HEK293T (cell line): ENCODE results near the gene CWF19L2.

Source experiments
- CTCF ChIA-PET: fragments of 350-600 bp; formaldehyde crosslinking; extraction: SDS; loops from one replicate; lab custom pipeline; 2021; ENCODE audit warnings: antibody characterized with exemption, inconsistent platforms; lab: Yijun Ruan, JAX
- POLR2A ChIA-PET: fragments of 350-600 bp; formaldehyde crosslinking; extraction: SDS; loops from one replicate; lab custom pipeline; 2020; ENCODE audit warnings: antibody characterized with exemption, inconsistent platforms; lab: Yijun Ruan, JAX
- DNase-seq: peaks from one replicate; pipeline ENCODE4 v3.0.0; 2012; ENCODE audit warnings: mixed read lengths; ENCODE audit errors: extremely low spot score
- ARNT ChIP-seq: fragments of 450-650 bp; IDR thresholded peaks from 2 replicates; pipeline ENCODE4 v1.6.1; 2017; ENCODE audit warnings: mild to moderate bottlenecking
- BHLHE40 ChIP-seq: fragments of 450-650 bp; IDR thresholded peaks from 2 replicates; pipeline ENCODE4 v1.6.1; 2016; ENCODE audit warnings: mild to moderate bottlenecking, moderate library complexity, borderline replicate concordance
- CTBP1 ChIP-seq: fragments of 450-650 bp; IDR thresholded peaks from 2 replicates; pipeline ENCODE4 v1.6.1; 2016; ENCODE audit warnings: borderline replicate concordance
- ELF4 ChIP-seq: fragments of 450-650 bp; IDR thresholded peaks from 2 replicates; pipeline ENCODE4 v1.6.1; 2017; ENCODE audit warnings: antibody characterized with exemption
- FOXA1 ChIP-seq: fragments of 450-650 bp; IDR thresholded peaks from 2 replicates; pipeline ENCODE4 v1.6.1; 2016; ENCODE audit warnings: mild to moderate bottlenecking
- FOXK2 ChIP-seq: fragments of 450-650 bp; IDR thresholded peaks from 2 replicates; pipeline ENCODE4 v1.6.1; 2016; ENCODE audit warnings: mild to moderate bottlenecking
- FOXM1 ChIP-seq: fragments of 450-650 bp; IDR thresholded peaks from 2 replicates; pipeline ENCODE4 v1.6.1; 2017; ENCODE audit warnings: mild to moderate bottlenecking, borderline replicate concordance
- HDGF ChIP-seq: fragments of 450-650 bp; IDR thresholded peaks from 2 replicates; pipeline ENCODE4 v1.6.1; 2017; ENCODE audit warnings: antibody characterized with exemption, borderline replicate concordance
- L3MBTL2 ChIP-seq: fragments of 450-650 bp; conservative IDR thresholded peaks from 2 replicates; pipeline ENCODE4 v1.6.1; 2016; ENCODE audit warnings: mild to moderate bottlenecking
- LEF1 ChIP-seq: fragments of 450-650 bp; IDR thresholded peaks from 2 replicates; pipeline ENCODE4 v1.6.1; 2017; ENCODE audit warnings: mild to moderate bottlenecking, borderline replicate concordance
- NFRKB ChIP-seq: fragments of 450-650 bp; IDR thresholded peaks from 2 replicates; pipeline ENCODE4 v1.6.1; 2016; ENCODE audit warnings: mild to moderate bottlenecking, moderate library complexity
- PKNOX1 ChIP-seq: fragments of 450-650 bp; IDR thresholded peaks from 2 replicates; pipeline ENCODE4 v1.6.1; 2016
- SP1 ChIP-seq: fragments of 450-650 bp; IDR thresholded peaks from 2 replicates; pipeline ENCODE4 v1.6.1; 2017
- SUZ12 ChIP-seq: fragments of 450-650 bp; IDR thresholded peaks from 2 replicates; pipeline ENCODE4 v1.6.1; 2016; ENCODE audit warnings: mild to moderate bottlenecking
- TARDBP ChIP-seq: fragments of 450-650 bp; IDR thresholded peaks from 2 replicates; pipeline ENCODE4 v1.6.1; 2016
- ZNF384 ChIP-seq: fragments of 450-650 bp; IDR thresholded peaks from 2 replicates; pipeline ENCODE4 v1.6.1; 2016

CWF19L2 gene

GRCh38 chr11:107301878-107302277 is 155.7 kb downstream of the CWF19L2 start:
- CTCF ChIA-PET = interaction anchor here (0.7 kb wide), 1 partner anchor 25 kb away, joined by 3 read pairs; no protein-coding TSS in a partner anchor
- TF ChIP-seq LEF1 = no peak
- TF ChIP-seq ELF4 = no peak
- no peak for TF ChIP-seq SUZ12
- no peak for TF ChIP-seq NFRKB
- no peak for TF ChIP-seq PKNOX1
- no peak for TF ChIP-seq CTBP1
- TF ChIP-seq SP1 = no peak
- TF ChIP-seq TARDBP = no peak
- no peak for TF ChIP-seq FOXA1
- no peak for TF ChIP-seq L3MBTL2
- TF ChIP-seq HDGF = no peak
- no peak for TF ChIP-seq ARNT
- TF ChIP-seq FOXK2 = no peak
- TF ChIP-seq FOXM1 = no peak
- no peak for TF ChIP-seq BHLHE40
- no peak for TF ChIP-seq ZNF384
- DNase-seq = no peak
- POLR2A ChIA-PET = no interaction called here

GRCh38 chr11:107293677-107294344 is 163.8 kb downstream of the CWF19L2 start:
- CTCF ChIA-PET = no interaction called here
- no peak for DNase-seq
- TF ChIP-seq SUZ12 = no peak
- TF ChIP-seq FOXM1 = no peak
- TF ChIP-seq CTBP1 = no peak
- TF ChIP-seq NFRKB = no peak
- no peak for TF ChIP-seq PKNOX1
- no peak for TF ChIP-seq SP1
- POLR2A ChIA-PET = no interaction called here

- ChIA-PET CTCF (no interaction called here), POLR2A (no interaction called here)
- no peak for DNase-seq
- TF ChIP-seq SP1 (no peak), ELF4 (no peak), CTBP1 (no peak), ZNF384 (no peak), TARDBP (no peak), L3MBTL2 (no peak), FOXK2 (no peak), NFRKB (no peak), ARNT (no peak)
Measured at GRCh38 chr11:107282195-107282594, 175.4 kb downstream of the CWF19L2 start.
